SJSA1 (cell line): ENCODE results near the gene FRMD4A. TPM values are rescaled to one million over a fixed set of nuclear protein-coding genes. Genes with fewer than 3 reads are reported as not detected.

Experiments
- DNase-seq, 2 experiments: peaks; one replicate each; pipeline ENCODE4 v3.0.0-alpha.2; 2015 to 2020; ENCODE audit warnings: low spot score in 2 of 2, low read depth in 1 of 2
- H3K27ac ChIP-seq: fragments of 250-450 bp; sonication (Bioruptor Pico); 2 replicates; pipeline ENCODE4 v1.5.1; 2020; ENCODE audit warnings: mild to moderate bottlenecking, moderate library complexity
- H3K27me3 ChIP-seq: fragments of 250-450 bp; sonication (Bioruptor Pico); replicated peaks from 2 replicates; pipeline ENCODE4 v1.5.1; 2020; ENCODE audit warnings: mild to moderate bottlenecking, moderate library complexity
- H3K36me3 ChIP-seq: fragments of 250-450 bp; sonication (Bioruptor Pico); 2 replicates; pipeline ENCODE4 v1.5.1; 2020; ENCODE audit warnings: mild to moderate bottlenecking
- H3K4me1 ChIP-seq: fragments of 250-450 bp; sonication (Bioruptor Pico); replicated peaks from 2 replicates; pipeline ENCODE4 v1.6.1; 2021; ENCODE audit warnings: mild to moderate bottlenecking
- H3K4me3 ChIP-seq: fragments of 250-450 bp; sonication (Bioruptor Pico); 2 replicates; pipeline ENCODE4 v1.5.1; 2020; ENCODE audit warnings: mild to moderate bottlenecking
- H3K9me3 ChIP-seq: fragments of 250-450 bp; sonication (Bioruptor Pico); replicated peaks from 2 replicates; pipeline ENCODE4 v1.5.1; 2020; ENCODE audit warnings: mild to moderate bottlenecking
- total RNA-seq: library from RNA; depleted of rRNA; stranded (reverse); fragments of >200 nt; shearing (Covaris generic); gene quantifications from 2 replicates; pipeline ENCODE4 v1.2.3, GENCODE V29; 2014

Gene FRMD4A
- total RNA-seq, 1 experiment from 2014 or later = 6.2 TPM

DNA sequence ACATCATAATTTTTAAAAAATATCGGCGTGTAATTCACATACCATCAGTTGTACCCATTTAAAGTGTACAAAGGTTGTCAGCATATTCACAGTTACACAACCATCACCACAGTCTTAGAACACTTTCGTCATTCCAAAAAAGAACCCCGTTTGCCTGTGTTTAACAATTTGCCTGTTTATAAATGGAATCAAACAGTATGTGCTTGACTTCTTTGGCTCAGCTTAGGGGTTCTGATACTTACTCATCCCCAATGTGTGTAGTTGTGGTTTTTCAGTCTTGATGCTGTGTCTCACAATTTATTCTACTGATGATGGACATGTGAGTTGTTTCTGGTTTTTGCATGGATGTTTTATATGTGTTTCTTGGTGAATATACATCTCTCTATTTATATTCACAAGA, 693.9 kb downstream of the FRMD4A start:
- Histone ChIP-seq H3K36me3 (peaks cover 18% of the 10 kb centered on the region), H3K4me1 (no peaks in the 10 kb centered on the region), H3K27me3 (no peaks in the 10 kb centered on the region), H3K9me3 (no peaks in the 10 kb centered on the region; the same call in 1 of the 2 replicates), H3K27ac (no peak overlapping the region), H3K4me3 (no peak overlapping the region)
- DNase-seq = no peak

DNA sequence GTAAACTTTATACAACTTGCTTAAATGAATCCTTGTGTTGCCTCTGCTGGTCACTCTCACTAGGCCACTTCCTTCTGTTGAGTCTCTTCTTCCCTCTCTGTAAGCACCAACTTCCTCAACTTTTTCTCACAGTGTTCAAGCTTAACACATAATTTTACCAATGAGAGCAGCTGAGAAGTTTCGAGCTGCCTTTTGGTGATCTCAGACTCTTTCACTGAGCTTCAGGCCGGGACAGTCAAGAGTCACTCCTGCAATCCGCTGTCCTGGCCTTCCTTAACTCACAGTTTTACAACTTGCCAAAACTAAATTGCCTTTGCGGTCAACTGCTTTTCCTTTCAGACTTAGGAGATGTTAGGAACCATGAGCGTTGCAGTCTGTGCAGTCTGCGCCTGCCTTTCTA, 696.5 kb downstream of the FRMD4A start:
- Histone ChIP-seq H3K9me3 (no peaks in the 10 kb centered on the region), H3K4me1 (no peaks in the 10 kb centered on the region), H3K36me3 (peaks cover 32% of the 10 kb centered on the region), H3K4me3 (no peak overlapping the region), H3K27me3 (no peaks in the 10 kb centered on the region), H3K27ac (no peak overlapping the region)
- DNase-seq = no peak

DNA sequence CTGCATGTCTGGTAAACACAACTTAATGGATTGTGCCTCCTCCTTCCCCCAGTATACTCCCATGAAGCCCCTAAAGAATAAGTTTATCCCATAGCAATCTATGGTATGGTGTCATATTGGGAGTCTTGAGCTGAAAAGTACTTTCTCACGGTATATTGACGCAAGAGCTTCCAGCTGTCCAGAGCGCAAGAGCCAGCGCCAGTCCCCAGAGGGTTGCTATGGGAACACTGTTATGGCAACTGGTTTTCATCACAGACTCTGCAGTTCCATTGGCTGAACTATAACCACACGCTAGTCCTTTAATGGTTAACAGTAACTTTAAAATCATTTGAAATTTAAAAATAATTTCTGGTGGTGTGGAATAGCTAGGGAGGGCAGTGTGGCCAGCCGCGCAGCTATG, 697.0 kb downstream of the FRMD4A start:
- Histone ChIP-seq H3K27ac (no peak overlapping the region), H3K4me3 (no peak overlapping the region), H3K36me3 (peaks cover 27% of the 10 kb centered on the region), H3K9me3 (no peaks in the 10 kb centered on the region), H3K27me3 (no peaks in the 10 kb centered on the region), H3K4me1 (no peaks in the 10 kb centered on the region)
- no peak for DNase-seq

DNA sequence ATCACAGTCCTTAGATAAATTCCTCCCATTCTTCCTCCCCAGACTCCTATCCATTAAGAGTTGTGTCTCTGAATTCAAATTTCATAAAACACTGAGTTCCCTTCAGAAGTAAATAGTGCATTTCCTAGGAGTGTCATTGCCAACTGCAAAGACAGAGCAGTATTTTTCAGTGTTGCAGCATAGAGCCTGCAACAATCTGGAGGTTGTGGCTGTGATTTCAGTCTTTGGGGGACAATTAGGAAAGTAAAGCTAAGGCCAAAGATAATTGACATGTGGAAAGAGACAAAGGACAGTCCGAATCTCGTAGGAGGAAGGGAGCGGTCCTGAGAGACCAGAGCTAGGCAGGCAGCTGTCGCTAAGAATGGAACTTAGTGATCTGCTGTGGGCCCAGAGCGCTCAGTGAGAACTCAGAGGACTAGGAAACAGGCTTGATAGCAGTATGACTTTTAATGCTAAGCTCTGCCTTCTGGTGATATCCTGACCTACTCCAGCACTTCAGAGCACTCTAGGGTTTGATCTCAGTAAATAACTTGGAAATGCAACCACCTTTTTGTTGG, 697.8 kb downstream of the FRMD4A start:
- no peak for DNase-seq
- no peaks in the 10 kb centered on the region for H3K9me3 ChIP-seq

DNA sequence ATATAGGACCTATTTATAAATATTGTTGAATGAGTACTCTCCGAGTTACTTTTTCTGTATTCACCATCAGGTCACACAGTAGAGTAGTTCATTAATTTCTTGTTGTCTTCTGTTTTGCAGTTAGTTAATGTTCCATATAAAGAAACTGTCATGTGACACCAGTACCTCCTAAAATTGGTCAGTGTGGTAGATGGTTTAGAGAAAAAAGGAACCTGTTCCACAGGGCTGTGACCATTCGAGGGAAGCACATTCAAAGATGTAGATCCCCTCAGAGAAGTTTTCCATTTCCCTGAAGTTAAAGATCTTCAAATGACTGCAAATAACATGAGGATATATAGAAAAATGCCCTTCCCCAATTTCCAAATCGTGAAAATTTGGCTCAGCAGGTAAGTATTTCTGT, 698.3 kb downstream of the FRMD4A start:
- Histone ChIP-seq H3K36me3 (peaks cover 24% of the 10 kb centered on the region), H3K27ac (no peak overlapping the region), H3K4me1 (no peaks in the 10 kb centered on the region), H3K27me3 (no peaks in the 10 kb centered on the region), H3K4me3 (no peak overlapping the region), H3K9me3 (no peaks in the 10 kb centered on the region)
- no peak for DNase-seq

More for the DNA sequence above, 697.8 kb downstream of the FRMD4A start:
- Histone ChIP-seq H3K36me3 (peaks cover 24% of the 10 kb centered on the region), H3K27me3 (no peaks in the 10 kb centered on the region), H3K4me1 (no peaks in the 10 kb centered on the region), H3K4me3 (no peak overlapping the region), H3K27ac (no peak overlapping the region)

DNA sequence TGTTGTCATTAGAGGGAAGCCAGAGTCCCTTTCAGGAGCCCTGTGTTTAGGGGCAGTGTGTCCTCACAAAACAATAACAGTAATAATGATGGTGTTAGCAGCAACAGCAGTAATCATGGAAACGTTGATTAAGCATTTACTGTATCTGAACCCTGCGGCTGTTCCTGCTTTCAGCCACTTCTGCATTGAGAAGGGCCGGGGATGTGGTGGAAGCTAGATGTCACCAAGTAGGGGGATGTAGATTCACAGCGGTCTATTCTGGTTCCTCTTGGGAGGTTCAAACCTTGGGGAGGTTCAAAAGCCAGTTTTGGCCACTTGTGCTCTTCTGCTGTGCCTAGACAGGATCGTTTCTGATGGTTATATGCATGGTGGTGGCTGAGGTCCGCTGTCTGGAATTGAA, 699.1 kb downstream of the FRMD4A start:
- DNase-seq = no peak
- no peaks in the 10 kb centered on the region for H3K9me3 ChIP-seq

DNA sequence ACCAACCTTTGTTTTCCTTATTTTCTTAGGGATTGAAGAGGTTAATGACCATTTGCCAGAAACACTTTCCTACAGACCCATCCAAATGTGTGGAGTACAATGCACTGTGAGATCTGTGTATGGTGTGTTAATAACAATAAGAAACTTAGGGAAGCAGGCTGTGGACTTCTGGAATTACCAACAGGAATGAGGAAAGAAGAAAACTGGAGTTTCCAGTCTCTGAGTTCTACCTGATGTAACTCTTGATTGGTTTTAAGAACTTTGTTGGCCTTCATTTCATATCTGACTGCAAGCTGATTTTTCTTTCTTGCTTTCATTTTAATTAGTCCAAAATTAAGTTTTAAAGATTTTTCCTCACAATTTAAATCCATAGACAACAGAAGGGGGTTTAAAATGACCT, 700.5 kb downstream of the FRMD4A start:
- no peaks in the 10 kb centered on the region for H3K9me3 ChIP-seq
- no peaks in the 10 kb centered on the region for H3K27me3 ChIP-seq
- no peaks in the 10 kb centered on the region for H3K4me1 ChIP-seq
- H3K4me3 ChIP-seq = no peak overlapping the region
- H3K27ac ChIP-seq = no peak overlapping the region
- no peak for DNase-seq
- peaks cover 28% of the 10 kb centered on the region for H3K36me3 ChIP-seq

More for the DNA sequence above, 699.1 kb downstream of the FRMD4A start:
- H3K27me3 ChIP-seq = no peaks in the 10 kb centered on the region
- no peak overlapping the region for H3K27ac ChIP-seq
- no peaks in the 10 kb centered on the region for H3K4me1 ChIP-seq
- H3K4me3 ChIP-seq = no peak overlapping the region
- peaks cover 24% of the 10 kb centered on the region for H3K36me3 ChIP-seq

DNA sequence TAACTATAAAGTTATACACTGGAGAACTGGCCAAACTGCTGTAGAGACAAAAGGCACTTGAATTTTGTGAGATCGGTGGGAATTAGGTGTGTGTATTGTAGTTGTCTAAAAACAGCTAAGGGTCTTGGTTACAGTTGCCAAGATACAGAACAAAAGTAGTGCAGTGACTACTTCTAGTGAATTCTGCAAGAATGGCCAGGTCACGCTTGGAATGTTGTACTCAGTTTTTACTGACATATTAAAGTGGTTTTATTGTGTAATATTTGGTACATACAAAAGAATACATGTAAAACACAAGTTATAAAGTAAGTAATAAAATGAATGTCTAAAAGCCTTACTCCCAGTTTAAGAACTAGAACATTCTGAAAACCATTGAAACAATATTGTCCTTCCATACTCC, 701.6 kb downstream of the FRMD4A start:
- Histone ChIP-seq H3K27me3 (no peaks in the 10 kb centered on the region), H3K27ac (no peak overlapping the region), H3K9me3 (no peaks in the 10 kb centered on the region), H3K4me1 (no peaks in the 10 kb centered on the region), H3K36me3 (peaks cover 30% of the 10 kb centered on the region), H3K4me3 (no peak overlapping the region)
- DNase-seq = no peak

DNA sequence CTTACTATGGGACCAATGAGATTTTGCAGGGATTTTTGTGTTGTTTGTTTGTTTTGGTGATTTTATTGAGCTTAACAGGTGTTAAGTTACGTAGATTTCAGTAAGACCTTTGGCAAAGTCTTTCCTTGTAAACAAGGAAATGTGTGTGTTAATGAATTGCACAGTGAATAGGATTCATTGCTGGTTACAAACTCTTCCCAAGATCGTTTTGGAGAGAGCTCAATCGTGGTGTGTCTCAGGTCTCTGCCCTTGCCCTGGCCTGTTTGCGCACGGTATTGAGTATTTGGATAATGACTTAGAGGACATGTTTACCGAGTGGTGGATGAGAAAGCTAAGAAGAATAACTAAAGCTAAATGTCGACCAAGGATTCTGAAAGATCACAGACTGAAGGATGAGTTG, 702.1 kb downstream of the FRMD4A start:
- Histone ChIP-seq H3K4me3 (no peak overlapping the region), H3K27ac (no peak overlapping the region), H3K4me1 (no peaks in the 10 kb centered on the region), H3K9me3 (no peaks in the 10 kb centered on the region), H3K27me3 (no peaks in the 10 kb centered on the region), H3K36me3 (peaks cover 30% of the 10 kb centered on the region)
- no peak for DNase-seq

DNA sequence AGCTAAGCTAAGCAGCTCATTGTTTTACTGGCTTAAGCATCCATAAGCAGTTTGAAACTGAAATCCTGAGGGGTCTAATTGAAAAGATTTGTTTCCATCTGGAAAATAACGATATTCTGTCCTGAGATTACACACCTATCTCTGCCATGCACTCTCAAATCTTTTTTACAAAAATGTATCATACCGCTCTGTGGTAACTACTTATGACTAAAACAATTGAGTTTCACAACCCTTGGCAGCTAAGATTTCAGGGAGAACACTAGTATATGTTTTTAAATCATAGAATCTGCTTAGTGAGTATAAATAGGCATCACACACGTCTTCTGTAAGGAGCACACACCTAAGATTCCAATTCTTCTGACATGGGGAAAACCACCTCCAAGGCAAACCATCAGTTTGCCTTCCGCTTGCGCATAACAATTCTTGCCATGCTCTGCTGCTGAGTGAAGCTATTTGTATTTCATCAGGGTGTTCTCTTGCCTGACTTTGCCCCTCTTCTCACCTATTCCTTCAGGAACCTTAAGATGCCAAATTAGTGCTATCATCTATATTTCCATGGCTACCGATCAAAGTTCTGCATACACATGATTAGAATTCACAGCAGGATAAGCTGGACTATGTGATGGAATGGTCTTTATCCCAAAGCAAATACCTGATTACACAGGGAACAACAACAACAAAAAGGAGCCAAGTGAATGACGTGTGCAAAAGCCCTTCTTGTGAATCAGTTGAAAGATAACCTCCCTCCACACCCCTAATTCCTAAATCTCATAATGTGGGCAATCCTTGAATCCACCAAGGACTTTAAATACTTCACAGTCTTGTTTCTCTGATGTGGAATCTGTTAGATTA, 703.0 kb downstream of the FRMD4A start:
- DNase-seq = no peak
- Histone ChIP-seq H3K4me3 (no peak overlapping the region), H3K27me3 (no peaks in the 10 kb centered on the region), H3K4me1 (no peaks in the 10 kb centered on the region), H3K36me3 (peaks cover 28% of the 10 kb centered on the region), H3K27ac (no peak overlapping the region), H3K9me3 (no peaks in the 10 kb centered on the region)

DNA sequence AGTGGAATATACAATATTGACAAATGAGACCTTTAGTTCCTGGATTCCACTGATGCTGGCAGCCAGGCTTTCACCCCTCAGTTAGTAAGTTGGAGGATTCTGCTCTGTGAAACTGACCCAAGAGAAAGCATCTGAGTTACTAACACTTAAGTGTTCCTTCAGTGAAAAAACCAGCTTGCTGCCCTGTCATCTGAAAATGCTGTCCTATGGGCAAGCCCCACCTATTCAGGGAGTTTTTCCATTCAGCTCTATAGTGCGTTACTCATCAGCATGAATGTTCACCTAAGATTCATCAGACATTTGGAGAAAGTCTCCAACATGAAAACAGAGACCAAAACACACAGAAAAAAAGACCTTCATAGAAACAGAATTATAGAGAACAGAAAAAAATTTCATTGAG, 706.1 kb downstream of the FRMD4A start:
- no peak overlapping the region for H3K27ac ChIP-seq
- H3K27me3 ChIP-seq = no peaks in the 10 kb centered on the region
- DNase-seq = no peak
- H3K9me3 ChIP-seq = no peaks in the 10 kb centered on the region
- H3K4me3 ChIP-seq = no peak overlapping the region
- H3K4me1 ChIP-seq = no peaks in the 10 kb centered on the region
- H3K36me3 ChIP-seq = peaks cover 13% of the 10 kb centered on the region

DNA sequence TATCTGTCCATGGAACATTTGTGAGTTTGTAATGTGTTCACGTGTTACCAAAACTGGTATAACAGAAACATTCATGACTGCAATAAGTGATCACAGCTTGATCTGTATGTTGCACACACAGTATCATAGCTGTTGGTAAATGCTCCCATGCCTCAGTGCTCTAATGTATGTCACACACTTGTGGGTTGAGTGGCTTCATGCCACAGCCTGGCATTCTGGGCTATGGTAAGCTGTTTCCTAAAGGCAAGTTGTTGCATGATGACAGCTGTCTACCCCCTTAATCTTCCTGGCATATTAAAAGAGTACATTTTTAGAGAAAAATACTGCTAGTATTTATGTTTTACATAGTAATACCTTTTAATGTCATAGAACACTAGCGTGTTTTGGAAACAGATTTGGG, 708.8 kb downstream of the FRMD4A start:
- no peak for DNase-seq
- Histone ChIP-seq H3K27ac (no peak overlapping the region), H3K9me3 (no peaks in the 10 kb centered on the region), H3K27me3 (no peaks in the 10 kb centered on the region), H3K36me3 (peaks cover 25% of the 10 kb centered on the region), H3K4me3 (no peak overlapping the region), H3K4me1 (peaks cover 2% of the 10 kb centered on the region)

DNA sequence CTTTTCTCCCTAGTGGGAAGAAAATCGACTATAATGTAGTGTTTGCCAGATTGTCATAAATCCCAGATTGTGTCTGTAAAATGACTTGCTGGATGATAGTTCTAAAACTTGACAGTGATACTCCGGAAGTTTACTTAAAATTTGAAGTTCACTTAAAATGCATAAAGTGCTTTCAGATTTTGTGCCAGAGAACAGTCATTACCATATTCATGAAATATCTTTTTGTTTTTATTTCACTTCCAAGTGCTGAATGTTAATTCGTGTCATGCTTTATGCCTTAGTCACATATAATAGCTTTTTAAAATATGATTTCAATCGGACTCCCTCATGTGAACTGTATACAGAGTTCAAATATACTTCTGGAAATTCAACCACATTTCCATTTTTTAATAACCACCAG, 713.6 kb downstream of the FRMD4A start:
- no peak for DNase-seq
- Histone ChIP-seq H3K36me3 (peaks cover 28% of the 10 kb centered on the region), H3K4me3 (no peak overlapping the region), H3K4me1 (peaks cover 33% of the 10 kb centered on the region), H3K27ac (peak overlapping the region; percentile 92; the same call in 1 of the 2 replicates), H3K27me3 (no peaks in the 10 kb centered on the region), H3K9me3 (no peaks in the 10 kb centered on the region)

DNA sequence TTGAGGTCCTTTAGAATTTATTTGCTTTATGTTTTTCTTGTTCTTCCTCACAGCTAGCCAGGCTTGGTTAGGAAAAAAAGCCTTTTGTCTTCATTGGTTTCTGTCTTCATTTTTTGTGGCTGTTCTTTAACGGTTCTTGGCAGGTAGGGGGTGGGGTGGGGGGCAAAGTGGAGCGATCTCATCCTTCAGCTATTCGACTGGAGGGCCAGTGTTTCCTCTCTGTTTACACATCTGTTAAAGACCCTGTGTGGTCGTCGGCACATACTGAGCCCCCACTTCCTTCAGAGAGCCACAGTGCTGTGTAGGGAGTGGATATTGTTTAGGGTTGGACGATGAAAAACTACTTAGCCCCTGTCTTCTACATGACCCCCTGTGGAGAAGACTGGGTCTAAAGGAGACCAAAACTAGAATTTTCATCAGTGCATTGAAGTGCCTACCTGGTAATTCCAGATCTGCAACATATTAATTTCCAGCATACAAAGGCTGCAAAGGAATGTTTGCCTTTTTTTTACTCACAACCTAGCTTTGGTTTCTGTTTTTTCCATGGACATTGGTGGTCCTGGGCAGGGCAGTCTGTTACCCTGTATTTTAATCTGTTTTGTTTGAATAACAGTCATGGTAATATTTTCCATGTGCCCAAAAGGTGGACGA, 714.9 kb downstream of the FRMD4A start:
- H3K27ac ChIP-seq = peak overlapping the region; percentile 92

More for the DNA sequence above, 714.9 kb downstream of the FRMD4A start:
- Histone ChIP-seq H3K27me3 (no peaks in the 10 kb centered on the region), H3K4me1 (peaks cover 33% of the 10 kb centered on the region), H3K9me3 (no peaks in the 10 kb centered on the region), H3K36me3 (peaks cover 32% of the 10 kb centered on the region), H3K4me3 (no peak overlapping the region)
- peak; percentile 82 for DNase-seq
